IMR-90 (cell line): ENCODE measurements around the gene TENM4.

Experiments
- CEBPB ChIP-seq: IDR thresholded peaks from 2 replicates; pipeline ENCODE4 v1.6.1; 2012; ENCODE audit warnings: low read depth, low read length, improper control_type of control experiment
- CHD1 ChIP-seq: IDR thresholded peaks from 2 replicates; pipeline ENCODE4 v1.6.1; 2012; ENCODE audit warnings: low read depth, low read length, improper control_type of control experiment
- CTCF ChIP-seq: conservative IDR thresholded peaks from 2 replicates; pipeline ENCODE4 v1.5.1; 2012; ENCODE audit warnings: mild to moderate bottlenecking, low read depth, low read length, improper control_type of control experiment
- FOS ChIP-seq: fragments of 150-350 bp; IDR thresholded peaks from 2 replicates; pipeline ENCODE4 v1.6.1; 2016; ENCODE audit warnings: low read depth, low read length
- MAFK ChIP-seq: IDR thresholded peaks from 2 replicates; pipeline ENCODE4 v1.6.1; 2012; ENCODE audit warnings: low read depth, low read length, improper control_type of control experiment
- POLR2A ChIP-seq: IDR thresholded peaks from 2 replicates; pipeline ENCODE4 v1.6.1; 2012; ENCODE audit warnings: mild to moderate bottlenecking, low read depth, low read length
- RAD21 ChIP-seq: IDR thresholded peaks from 2 replicates; pipeline ENCODE4 v1.6.1; 2012; ENCODE audit warnings: low read length, improper control_type of control experiment
- RCOR1 ChIP-seq: IDR thresholded peaks from 2 replicates; pipeline ENCODE4 v1.6.1; 2012; ENCODE audit warnings: mild to moderate bottlenecking, low read length, improper control_type of control experiment; ENCODE audit not compliant: insufficient replicate concordance
- RFX5 ChIP-seq: IDR thresholded peaks from 2 replicates; pipeline ENCODE4 v1.8.0; 2012; ENCODE audit warnings: low read depth, mild to moderate bottlenecking, low read length, moderate library complexity
- SMC3 ChIP-seq: fragments of 150-350 bp; IDR thresholded peaks from 2 replicates; pipeline ENCODE4 v1.6.1; 2016; ENCODE audit warnings: low read depth, mild to moderate bottlenecking, antibody characterized with exemption, low read length, moderate library complexity
- USF2 ChIP-seq: fragments of 150-350 bp; IDR thresholded peaks from 2 replicates; pipeline ENCODE4 v1.6.1; 2017; ENCODE audit warnings: mild to moderate bottlenecking, antibody characterized with exemption, low read length, low read depth

GRCh38 chr11:78876676-78877075 is 564.2 kb downstream of the TENM4 start:
- TF ChIP-seq RAD21 (no peak), CTCF (no peak), SMC3 (no peak), POLR2A (no peak), RCOR1 (no peak), CHD1 (no peak), CEBPB (no peak), RFX5 (no peak), MAFK (no peak), FOS (no peak), USF2 (no peak)
